GM12864 (cell line): Measurements from ENCODE around the gene WDFY4.

ENCODE experiments used
- DNase-seq: peaks from one replicate; pipeline ENCODE4 v3.0.0-alpha.2; 2011; ENCODE audit warnings: low read depth
- H3K4me3 ChIP-seq: 2 replicates; pipeline ENCODE4 v1.5.1; 2011; ENCODE audit warnings: mild to moderate bottlenecking, low read depth, low read length, control low read depth
- CTCF ChIP-seq: IDR thresholded peaks from 2 replicates; pipeline ENCODE4 v1.5.1; 2011; ENCODE audit warnings: low read depth, mild to moderate bottlenecking, moderate library complexity, low read length, control low read depth, inconsistent platforms; ENCODE audit errors: missing control alignments

WDFY4 gene

GRCh38 chr10:48695636-48696534 is 11.2 kb downstream of the WDFY4 start:
- H3K4me3 ChIP-seq = no peak overlapping the region

GRCh38 chr10:48696535-48696873 is 11.8 kb downstream of the WDFY4 start:
- DNase-seq = no peak

More at GRCh38 chr10:48695636-48696534, 11.2 kb downstream of the WDFY4 start:
- no peak for TF ChIP-seq CTCF
- no peak for DNase-seq

GRCh38 chr10:48697091-48697490 is 12.4 kb downstream of the WDFY4 start:
- H3K4me3 ChIP-seq = no peak overlapping the region
- DNase-seq = no peak
- no peak for TF ChIP-seq CTCF

More at GRCh38 chr10:48696535-48696873, 11.8 kb downstream of the WDFY4 start:
- no peak overlapping the region for H3K4me3 ChIP-seq
- TF ChIP-seq CTCF = no peak

GRCh38 chr10:48697821-48698764 is 13.4 kb downstream of the WDFY4 start:
- H3K4me3 ChIP-seq = no peak overlapping the region
- TF ChIP-seq CTCF = peak; percentile 39
- no peak for DNase-seq

GRCh38 chr10:48699011-48699627 is 14.4 kb downstream of the WDFY4 start:
- no peak for TF ChIP-seq CTCF
- H3K4me3 ChIP-seq = no peak overlapping the region
- no peak for DNase-seq

GRCh38 chr10:48700071-48700470 is 15.4 kb downstream of the WDFY4 start:
- no peak for DNase-seq
- no peak overlapping the region for H3K4me3 ChIP-seq
- no peak for TF ChIP-seq CTCF
